Tongue (tissue), 2 donors: Measurements from ENCODE around the gene WDFY3. TPM values are rescaled to one million over a fixed set of nuclear protein-coding genes. Genes with fewer than 3 reads are reported as not detected.

Experiments
- small RNA-seq: library from RNA; depleted of rRNA; stranded (forward); fragments of <200 nt; gene quantifications from one replicate; pipeline ENCODE3, GENCODE V24; 2014; ENCODE audit warnings: low replicate concordance
- total RNA-seq: library from RNA; depleted of rRNA; stranded (reverse); fragments of >200 nt; gene quantifications from one replicate; pipeline ENCODE4 v1.2.3, GENCODE V29; 2014

The WDFY3 gene
- total RNA-seq, 1 donor from 2014 or later, result 112 TPM

Small RNA genes within 50 kb of the gene (small RNA-seq; reads per million reads assigned to genes)
- gene RN7SL552P (not detected), gene RNU6-469P (not detected)
